K562 (cell line): ENCODE data around the gene MYH6. TPM values are rescaled to one million over a fixed set of nuclear protein-coding genes. Genes with fewer than 3 reads are reported as not detected.

Experiments used
- ATAC-seq: fragments of 200-7000 bp; cut with Tn5 transposase; 3 replicates; pipeline ENCODE4 v1.9.1; 2020; ENCODE audit warnings: moderate library complexity
- BruUV-seq: library from RNA; stranded (reverse); fragments of 400-500 nt; replicated peaks from 2 replicates; lab custom pipeline; 2021; lab: Mats Ljungman, UMichigan
- CTCF ChIA-PET: fragments of 300-600 bp; formaldehyde crosslinking; extraction: SDS; loops from one replicate; lab custom pipeline; 2021; ENCODE audit warnings: low intra/inter-chr PET ratio; lab: Yijun Ruan, JAX
- POLR2A ChIA-PET: fragments of 300-600, 350-650 bp; sonication (Branson Sonifier 250); formaldehyde crosslinking; extraction: SDS; loops from one replicate; lab custom pipeline; 2021; ENCODE audit warnings: antibody characterized with exemption, inconsistent platforms; lab: Yijun Ruan, JAX
- DNase-seq, 4 experiments: peaks; one replicate each; pipeline versions ENCODE4 v3.0.0 to v3.0.0-alpha.2; 2011 to 2018; ENCODE audit warnings: low spot score in 3 of 4, mixed read lengths in 3 of 4; ENCODE audit errors: extremely low read depth in 1 of 4
- FAIRE-seq: peaks from 2 replicates; lab custom pipeline; 2011; peaks lifted over from hg19 to GRCh38; lab: Jason Lieb, UNC
- H2AFZ ChIP-seq: 2 replicates; pipeline ENCODE4 v1.6.0; 2011; ENCODE audit warnings: low read depth, low read length, control low read depth, inconsistent platforms
- H3K27ac ChIP-seq: fragments of 200-600 bp; 3 replicates; pipeline ENCODE4 v1.8.0; 2011; ENCODE audit warnings: low read depth, mild to moderate bottlenecking, control low read depth, inconsistent platforms, low read length, moderate library complexity, mixed read lengths; ENCODE audit errors: extremely low read depth
- H3K27me3 ChIP-seq, 2 experiments: fragments of 300-600 bp in 1 of 2; 2 replicates in 1 of 2; 3 replicates in 1 of 2; pipeline versions ENCODE4 v1.6.0 to v1.8.0; 2011; ENCODE audit warnings: inconsistent platforms in 2 of 2, low read length in 2 of 2, mild to moderate bottlenecking in 1 of 2, mixed read lengths in 1 of 2, moderate library complexity in 1 of 2; ENCODE audit not compliant: control insufficient read depth in 2 of 2, insufficient read depth in 2 of 2
- H3K36me3 ChIP-seq: fragments of 300-600 bp; 3 replicates; pipeline ENCODE4 v1.8.0; 2011; ENCODE audit warnings: mild to moderate bottlenecking, low read length, inconsistent platforms; ENCODE audit not compliant: control insufficient read depth, insufficient read depth
- H3K4me1 ChIP-seq, 2 experiments: fragments of 200-600 bp in 1 of 2; replicated peaks in 1 of 2; 2 replicates in 1 of 2; 3 replicates in 1 of 2; pipeline versions ENCODE4 v1.5.1 to v1.8.0; 2011; ENCODE audit warnings: inconsistent platforms in 2 of 2, low read length in 2 of 2, mild to moderate bottlenecking in 1 of 2, mixed read lengths in 1 of 2, moderate library complexity in 1 of 2; ENCODE audit not compliant: control insufficient read depth in 2 of 2, insufficient read depth in 2 of 2
- H3K4me2 ChIP-seq: 2 replicates; pipeline ENCODE4 v1.6.1; 2011; ENCODE audit warnings: low read length, control low read depth, inconsistent platforms, mixed read lengths; ENCODE audit not compliant: insufficient read depth
- H3K4me3 ChIP-seq: fragments of 200-600 bp; sonication (generic), shearing (Covaris generic); 2 replicates; pipeline ENCODE4 v1.5.1; 2016; ENCODE audit warnings: control low read depth, inconsistent platforms
- H3K79me2 ChIP-seq: fragments of 200-600 bp; 3 replicates; pipeline ENCODE4 v1.8.0; 2011; ENCODE audit warnings: low read length, inconsistent platforms; ENCODE audit not compliant: control insufficient read depth, insufficient read depth
- H3K9ac ChIP-seq, 2 experiments: 2 replicates each; pipeline versions ENCODE4 v1.6.0 to v1.6.1; 2011; ENCODE audit warnings: low read depth in 2 of 2, low read length in 2 of 2, control low read depth in 1 of 2, inconsistent platforms in 1 of 2, mild to moderate bottlenecking in 1 of 2, mixed read lengths in 1 of 2; ENCODE audit not compliant: insufficient read depth in 1 of 2
- H3K9me1 ChIP-seq: one replicate; pipeline ENCODE4 v1.6.0; 2011; ENCODE audit warnings: inconsistent platforms, mild to moderate bottlenecking, low read length, moderate library complexity; ENCODE audit not compliant: control insufficient read depth, insufficient read depth
- H3K9me3 ChIP-seq: replicated peaks from 2 replicates; pipeline ENCODE4 v1.5.1; 2011; ENCODE audit warnings: low read depth, low read length, inconsistent platforms; ENCODE audit not compliant: control insufficient read depth, insufficient read depth
- H4K20me1 ChIP-seq: replicated peaks from 2 replicates; pipeline ENCODE4 v1.6.1; 2011; ENCODE audit warnings: low read length, inconsistent platforms, mixed read lengths; ENCODE audit not compliant: control insufficient read depth, insufficient read depth
- CLOCK ChIP-seq: fragments of 250-450 bp; sonication (Bioruptor Pico); IDR thresholded peaks from 2 replicates; pipeline ENCODE4 v1.4.0; 2020; ENCODE audit warnings: mild to moderate bottlenecking, moderate library complexity, borderline replicate concordance
- NR4A1 ChIP-seq, 2 experiments: fragments of 250-450 bp in 1 of 2; fragments of 450-650 bp in 1 of 2; sonication (Bioruptor Pico) in 1 of 2; IDR thresholded peaks; 2 replicates each; pipeline versions ENCODE4 v1.4.0 to v1.6.1; 2016 to 2020; ENCODE audit warnings: mild to moderate bottlenecking in 2 of 2, missing compliant biosample characterization in 1 of 2, missing genetic modification characterization in 1 of 2, moderate library complexity in 1 of 2
- RBM22 ChIP-seq: fragments of 200-400 bp; formaldehyde crosslinking; IDR thresholded peaks from 2 replicates; pipeline ENCODE4 v1.6.1; 2018; ENCODE audit warnings: low read length, low read depth; ENCODE audit not compliant: poor library complexity, severe bottlenecking
- SMARCB1 ChIP-seq: IDR thresholded peaks from 2 replicates; pipeline ENCODE4 v1.6.1; 2011; ENCODE audit warnings: improper control_type of control experiment, low read depth; ENCODE audit not compliant: insufficient read length
- TAF1 ChIP-seq: IDR thresholded peaks from 2 replicates; pipeline ENCODE4 v1.6.1; 2011; ENCODE audit warnings: mild to moderate bottlenecking, low read length, moderate library complexity; ENCODE audit not compliant: insufficient read depth, control insufficient read depth, severe bottlenecking; ENCODE audit errors: extremely low read depth
- ZNF146 ChIP-seq: IDR thresholded peaks from one replicate; pipeline ENCODE4 v1.6.1; 2018; ENCODE audit warnings: missing compliant biosample characterization; ENCODE audit not compliant: unreplicated experiment
- WGBS: fragments of 100-300 bp; shearing (Covaris generic); methylation state at CpG from one replicate; pipeline ENCODE4 v1.1.6; 2016; ENCODE audit warnings: low coverage, mixed read lengths; ENCODE audit not compliant: insufficient coverage; ENCODE audit errors: missing lambda C conversion rate; 5-methylcytosine and 5-hydroxymethylcytosine counted together
- in situ Hi-C: fragments of 300-500 bp; cut with MboI; formaldehyde crosslinking; loops from 4 replicates; pipeline ENCODE4 v1.15.0; 2018; ENCODE audit warnings: inconsistent platforms, mixed read lengths
- intact Hi-C: fragments of 100-400 bp; cut with micrococcal nuclease; formaldehyde crosslinking; loops from 2 replicates; pipeline ENCODE4 v1.14.2; 2022
- polyA plus RNA-seq, 8 experiments: library from polyadenylated mRNA; depleted of rRNA in 4 of 8; stranded (reverse) in 5 of 8; unstranded in 3 of 8; fragments of >200 nt; fragmentation: Nextera tagmentation in 2 of 8; fragmentation: Illumina TruSeq in 1 of 8; extraction: Ambion mirVana in 2 of 8; extraction: Trizol in 1 of 8; gene quantifications; 2 replicates each; pipeline versions ENCODE4 v1.2.1 to v1.2.3, GENCODE V29; 2011 to 2014; ENCODE audit warnings: inconsistent platforms in 1 of 8, missing spikeins in 1 of 8
- total RNA-seq, 7 experiments: library from RNA; depleted of rRNA in 6 of 7; stranded (reverse); fragments of >200 nt in 6 of 7; fragmentation: Illumina TruSeq in 2 of 7; extraction: Trizol in 2 of 7; gene quantifications; 2 replicates each; pipeline versions ENCODE4 v1.2.1 to v1.2.3, GENCODE V29; 2011 to 2021; ENCODE audit warnings: low replicate concordance in 1 of 7
- TF ChIP-seq, protein P1 (sequence below): fragments of 250-450 bp; sonication (Bioruptor Pico); IDR thresholded peaks from 2 replicates; pipeline ENCODE4 v1.9.0; 2021; ENCODE audit warnings: mild to moderate bottlenecking, inconsistent platforms

The MYH6 gene
- total and polyA plus RNA-seq, 9 of the 15 experiments (the other 6 are each of a cell fraction or from before 2014, with no cell fraction given) = not detected

- TF ChIP-seq ZNF146 (CRISPR knock-in tag) = no peak
- TF ChIP-seq, protein P1, sequence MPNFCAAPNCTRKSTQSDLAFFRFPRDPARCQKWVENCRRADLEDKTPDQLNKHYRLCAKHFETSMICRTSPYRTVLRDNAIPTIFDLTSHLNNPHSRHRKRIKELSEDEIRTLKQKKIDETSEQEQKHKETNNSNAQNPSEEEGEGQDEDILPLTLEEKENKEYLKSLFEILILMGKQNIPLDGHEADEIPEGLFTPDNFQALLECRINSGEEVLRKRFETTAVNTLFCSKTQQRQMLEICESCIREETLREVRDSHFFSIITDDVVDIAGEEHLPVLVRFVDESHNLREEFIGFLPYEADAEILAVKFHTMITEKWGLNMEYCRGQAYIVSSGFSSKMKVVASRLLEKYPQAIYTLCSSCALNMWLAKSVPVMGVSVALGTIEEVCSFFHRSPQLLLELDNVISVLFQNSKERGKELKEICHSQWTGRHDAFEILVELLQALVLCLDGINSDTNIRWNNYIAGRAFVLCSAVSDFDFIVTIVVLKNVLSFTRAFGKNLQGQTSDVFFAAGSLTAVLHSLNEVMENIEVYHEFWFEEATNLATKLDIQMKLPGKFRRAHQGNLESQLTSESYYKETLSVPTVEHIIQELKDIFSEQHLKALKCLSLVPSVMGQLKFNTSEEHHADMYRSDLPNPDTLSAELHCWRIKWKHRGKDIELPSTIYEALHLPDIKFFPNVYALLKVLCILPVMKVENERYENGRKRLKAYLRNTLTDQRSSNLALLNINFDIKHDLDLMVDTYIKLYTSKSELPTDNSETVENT (CRISPR knock-in tag) = no peak
- TF ChIP-seq TAF1 = no peak
- TF ChIP-seq SMARCB1 = no peak
- no peak for TF ChIP-seq RBM22
- no peak for TF ChIP-seq CLOCK (CRISPR knock-in tag)
- TF ChIP-seq NR4A1 (CRISPR knock-in tag; IDR thresholded peaks at IDR 0.05) = no peak
- no peak for TF ChIP-seq NR4A1 (tag; IDR thresholded peaks at IDR 0.05)
- no peaks in the 10 kb centered on the region; the same call in 1 of the 2 replicates for H4K20me1 ChIP-seq
- no peak overlapping the region for H3K9ac ChIP-seq
- in situ Hi-C loops = no loop called here
- FAIRE-seq (no peak), DNase-seq (no peak), ATAC-seq (no peak)
- no peaks in the 10 kb centered on the region for H3K9me1 ChIP-seq
- H3K4me1 ChIP-seq = peaks cover 0 to 5% of the 10 kb centered on the region in 2 experiments; a peak in 3 of 5 replicates
- ChIA-PET POLR2A (interaction anchor here (0.6 kb wide), 1 partner anchor 313 kb away, joined by 4 read pairs; no protein-coding TSS in a partner anchor), CTCF (no interaction called here)
- H3K4me3 ChIP-seq = no peak overlapping the region
- H3K27me3 ChIP-seq = peaks cover 12 to 46% of the 10 kb centered on the region in 2 experiments; a peak in 4 of 5 replicates
- 25% methylated on average over 7 of the region's 12 CpGs for WGBS
- H3K4me2 ChIP-seq = no peak overlapping the region
- no TSS peak for BruUV-seq
- intact Hi-C loops = no loop called here
- H3K79me2 ChIP-seq = no peaks in the 10 kb centered on the region
- H3K36me3 ChIP-seq = no peaks in the 10 kb centered on the region
- H3K27ac ChIP-seq = no peak overlapping the region
- H2AFZ ChIP-seq = no peak overlapping the region
- no peaks in the 10 kb centered on the region for H3K9me3 ChIP-seq
These were observed 49.4 kb downstream of the MYH6 start for GRCh38 chr14:23358553-23359166.
